Endothelial cell of umbilical vein (primary cell): Measurements from ENCODE around the gene TAPBP. TPM values are rescaled to one million over a fixed set of nuclear protein-coding genes. Genes with fewer than 3 reads are reported as not detected.

Experiments used
- BruUV-seq: library from RNA; stranded (reverse); fragments of 400-500 nt; replicated peaks from 2 replicates; lab custom pipeline; 2021; lab: Mats Ljungman, UMichigan
- CTCF ChIA-PET: fragments of 300-600, 350-600 bp; sonication (Branson Sonifier 250); formaldehyde crosslinking; loops from one replicate; lab custom pipeline; 2021; ENCODE audit warnings: antibody characterized with exemption, inconsistent platforms; lab: Charles Lee
- POLR2A ChIA-PET: fragments of 300-600, 350-600 bp; sonication (Branson Sonifier 250); formaldehyde crosslinking; loops from one replicate; lab custom pipeline; 2021; ENCODE audit warnings: antibody characterized with exemption, inconsistent platforms; lab: Charles Lee
- DNase-seq: peaks from one replicate; pipeline ENCODE4 v3.0.0-alpha.2; 2011; ENCODE audit warnings: low read depth, low spot score
- FAIRE-seq: peaks from 2 replicates; lab custom pipeline; 2011; peaks lifted over from hg19 to GRCh38; lab: Jason Lieb, UNC
- H2AFZ ChIP-seq: 2 replicates; pipeline ENCODE4 v1.6.0; 2012; ENCODE audit warnings: low read depth, low read length, control low read depth, inconsistent platforms
- H3K27ac ChIP-seq: 2 replicates; pipeline ENCODE4 v1.5.1; 2011; ENCODE audit warnings: low read depth, mild to moderate bottlenecking, control low read depth, low read length, moderate library complexity; ENCODE audit not compliant: insufficient read depth
- H3K27me3 ChIP-seq, 2 experiments: 2 replicates each; pipeline versions ENCODE4 v1.6.0 to v1.6.1; 2011; ENCODE audit warnings: low read length in 2 of 2, mixed read lengths in 1 of 2; ENCODE audit not compliant: control insufficient read depth in 2 of 2, insufficient read depth in 2 of 2
- H3K36me3 ChIP-seq, 2 experiments: 2 replicates in 1 of 2; 3 replicates in 1 of 2; pipeline ENCODE4 v1.5.1; 2011; ENCODE audit warnings: low read length in 2 of 2, mild to moderate bottlenecking in 1 of 2, moderate library complexity in 1 of 2; ENCODE audit not compliant: control insufficient read depth in 2 of 2, insufficient read depth in 2 of 2; ENCODE audit errors: extremely low read depth in 1 of 2
- H3K4me1 ChIP-seq: 3 replicates; pipeline ENCODE4 v1.5.1; 2011; ENCODE audit warnings: mild to moderate bottlenecking, low read length; ENCODE audit not compliant: control insufficient read depth, insufficient read depth; ENCODE audit errors: extremely low read depth
- H3K4me2 ChIP-seq: 2 replicates; pipeline ENCODE4 v1.6.1; 2011; ENCODE audit warnings: low read length, control low read depth, mixed read lengths; ENCODE audit not compliant: insufficient read depth
- H3K4me3 ChIP-seq, 3 experiments: fragments of 200-600 bp in 1 of 3; sonication (generic), shearing (Covaris generic) in 1 of 3; replicated peaks in 1 of 3; 2 replicates each; pipeline ENCODE4 v1.5.1; 2011 to 2016; ENCODE audit warnings: control low read depth in 3 of 3, low read length in 3 of 3, mild to moderate bottlenecking in 2 of 3, inconsistent platforms in 1 of 3, low read depth in 1 of 3, moderate library complexity in 1 of 3; ENCODE audit not compliant: insufficient read depth in 1 of 3
- H3K79me2 ChIP-seq: 2 replicates; pipeline ENCODE4 v1.6.0; 2012; ENCODE audit warnings: low read length, inconsistent platforms; ENCODE audit not compliant: control insufficient read depth, insufficient read depth
- H3K9ac ChIP-seq: replicated peaks from 2 replicates; pipeline ENCODE3; 2011; ENCODE audit warnings: low read length, control low read depth; ENCODE audit not compliant: insufficient read depth; ENCODE audit errors: extremely low read depth
- H3K9me1 ChIP-seq: replicated peaks from 3 replicates; pipeline ENCODE4 v1.6.0; 2011; ENCODE audit warnings: mild to moderate bottlenecking, low read length; ENCODE audit not compliant: control insufficient read depth, insufficient read depth; ENCODE audit errors: extremely low read depth
- H3K9me3 ChIP-seq: replicated peaks from 2 replicates; pipeline ENCODE4 v1.5.1; 2012; ENCODE audit warnings: low read length, inconsistent platforms; ENCODE audit not compliant: control insufficient read depth, insufficient read depth
- H4K20me1 ChIP-seq: replicated peaks from 2 replicates; pipeline ENCODE3; 2011; ENCODE audit warnings: mild to moderate bottlenecking, low read length; ENCODE audit not compliant: control insufficient read depth, insufficient read depth; ENCODE audit errors: extremely low read depth
- CTCF ChIP-seq, 2 donors: IDR thresholded peaks; 1 replicate in 1 of 2; 2 replicates in 1 of 2; pipeline ENCODE4 v1.5.1; 2011; ENCODE audit warnings: low read length in 2 of 2, mild to moderate bottlenecking in 2 of 2, moderate library complexity in 2 of 2, control low read depth in 1 of 2, inconsistent platforms in 1 of 2, low read depth in 1 of 2; ENCODE audit not compliant: insufficient read depth in 1 of 2; ENCODE audit errors: extremely low read depth in 1 of 2
- GATA2 ChIP-seq: IDR thresholded peaks from 2 replicates; pipeline ENCODE4 v1.7.0; 2011; ENCODE audit warnings: low read depth, mild to moderate bottlenecking, moderate library complexity, mixed read lengths, low read length; ENCODE audit not compliant: insufficient read length, insufficient read depth
- MAX ChIP-seq: IDR thresholded peaks from 2 replicates; pipeline ENCODE4 v1.6.1; 2011; ENCODE audit not compliant: insufficient read depth, insufficient read length
- MYC ChIP-seq: IDR thresholded peaks from one replicate; pipeline ENCODE4 v1.6.1; 2011; ENCODE audit warnings: mild to moderate bottlenecking, low read depth, low read length
- POLR2A ChIP-seq: IDR thresholded peaks from 2 replicates; pipeline ENCODE4 v1.6.1; 2012; ENCODE audit warnings: low read depth, mild to moderate bottlenecking, control low read depth, low read length
- POLR2AphosphoS5 ChIP-seq: IDR thresholded peaks from 2 replicates; pipeline ENCODE4 v1.6.1; 2012; ENCODE audit warnings: low read depth, mild to moderate bottlenecking, control low read depth, low read length, moderate library complexity; ENCODE audit not compliant: insufficient read depth
- dilution Hi-C: fragments of 300-500 bp; cut with MboI; formaldehyde crosslinking; loops from one replicate; pipeline ENCODE4 v1.15.0; 2019; ENCODE audit warnings: low sequenced_read_pairs; ENCODE audit not compliant: extremely low pct_ligation_motif_present
- intact Hi-C: fragments of 100-400 bp; cut with micrococcal nuclease; formaldehyde crosslinking; loops from one replicate; pipeline ENCODE4 v1.10.0; 2022
- polyA plus RNA-seq, 4 experiments: library from polyadenylated mRNA; depleted of rRNA in 3 of 4; stranded (reverse) in 3 of 4; unstranded in 1 of 4; fragments of >200 nt; gene quantifications; 2 replicates each; pipeline versions ENCODE4 v1.2.1 to v1.2.3, GENCODE V29; 2011 to 2012; ENCODE audit warnings: missing spikeins in 1 of 4
- total RNA-seq: library from RNA; stranded (reverse); gene quantifications from 2 replicates; pipeline ENCODE4 v1.2.3, GENCODE V29; 2021

The TAPBP gene
- total and polyA plus RNA-seq, 2 donors (not counting 3 experiments of a cell fraction or from before 2014, with no cell fraction given) = 69.6 to 98.0 TPM

GRCh38 chr6:33271468-33272274 lies 42.2 kb downstream of the TAPBP start, which contains the start of the genes RPS18 and VPS52:
Gene RPS18, plus strand, starts transcription at chr6:33272075. Its CDS starts 45 bp downstream, at chr6:33272120.
Gene VPS52, minus strand, starts transcription at chr6:33271876. Its CDS starts 201 bp downstream, at chr6:33271675.
- intact Hi-C loops = loop anchor here (1.0 to 5.0 kb wide), 6 partner anchors 18 to 156 kb away; partner anchors contain the start of genes PFDN6, RXRB, SLC39A7 and WDR46
- peaks cover 9 to 31% of the 10 kb centered on the region in 2 experiments for H3K36me3 ChIP-seq
- no peaks in the 10 kb centered on the region for H3K9me1 ChIP-seq
- dilution Hi-C loops = no loop called here
- no peaks in the 10 kb centered on the region for H3K27me3 ChIP-seq
- peak within 1 kb of the TSS; percentile 91 for H3K9ac ChIP-seq
- CTCF ChIA-PET = interaction anchor here (1.0 to 2.1 kb wide), 4 partner anchors 12 to 28 kb away, joined by 3 to 9 read pairs (median 6); partner anchors contain the start of gene RGL2
- peak; percentile 55 for TF ChIP-seq MAX
- TF ChIP-seq GATA2 = no peak
- peak; percentile 88 for TF ChIP-seq MYC
- TF ChIP-seq POLR2A = peak; percentile 99
- TF ChIP-seq POLR2AphosphoS5 = peak; percentile 99
- TF ChIP-seq CTCF (IDR thresholded peaks at IDR 0.05; ENCODE audit: extremely low read depth in 1 of 2, insufficient read depth in 1 of 2, low read depth in 1 of 2, low read length in 2 of 2) = no peak
- H4K20me1 ChIP-seq = peaks cover 5% of the 10 kb centered on the region
- H3K9me3 ChIP-seq = no peaks in the 10 kb centered on the region
- FAIRE-seq (peak; percentile 97), DNase-seq (peak; percentile 99)
- peaks cover 48% of the 10 kb centered on the region for H3K79me2 ChIP-seq
- H3K4me1 ChIP-seq = peaks cover 47% of the 10 kb centered on the region
- H3K4me2 ChIP-seq = peak within 1 kb of the TSS; percentile 97
- BruUV-seq = no TSS peak
- peak within 1 kb of the TSS; percentile 83 to 96 (median 86) for H3K4me3 ChIP-seq
- POLR2A ChIA-PET = interaction anchor here (0.5 to 1.7 kb wide), 10 partner anchors 9 to 1030 kb away, joined by 3 to 10 read pairs (median 5); partner anchors contain the start of genes PFDN6, RING1, WDR46 and ZBTB22
- H2AFZ ChIP-seq = peak within 1 kb of the TSS; percentile 87
- peak within 1 kb of the TSS; percentile 85 for H3K27ac ChIP-seq
